IMR-90 (cell line): Measurements from ENCODE around the gene CNGB1. TPM values are rescaled to one million over a fixed set of nuclear protein-coding genes. Genes with fewer than 3 reads are reported as not detected.
"Not testable (repeated sequence)": the region's sequence is repeated elsewhere in the genome, so short reads cannot be mapped to it uniquely, and the experiment has no call there.

Source experiments
- ATAC-seq: fragments of 200-7000 bp; cut with Tn5 transposase; 2 replicates; pipeline ENCODE4 v1.9.1; 2020; ENCODE audit warnings: low read depth, mild to moderate bottlenecking, moderate library complexity
- BruUV-seq: library from RNA; stranded (reverse); fragments of 400-500 nt; replicated peaks from 2 replicates; lab custom pipeline; 2021; lab: Mats Ljungman, UMichigan
- CTCF ChIA-PET: fragments of 300-600 bp; formaldehyde crosslinking; extraction: SDS; loops from one replicate; lab custom pipeline; 2021; ENCODE audit warnings: antibody characterized with exemption; lab: Yijun Ruan, JAX
- POLR2A ChIA-PET: fragments of 300-600 bp; sonication (Branson Sonifier 250); formaldehyde crosslinking; loops from one replicate; lab custom pipeline; 2022; ENCODE audit warnings: antibody characterized with exemption; ENCODE audit not compliant: unreplicated experiment; lab: Charles Lee
- DNase-seq: peaks from one replicate; pipeline ENCODE4 v3.0.0; 2013
- H2AFZ ChIP-seq: replicated peaks from 2 replicates; pipeline ENCODE3; 2013; ENCODE audit warnings: low read length, mild to moderate bottlenecking; ENCODE audit not compliant: poor library complexity
- H2AK5ac ChIP-seq: 2 replicates; pipeline ENCODE4 v1.6.1; 2013; ENCODE audit warnings: low read depth, low read length, inconsistent platforms
- H2AK9ac ChIP-seq: replicated peaks from 2 replicates; pipeline ENCODE3; 2013; ENCODE audit warnings: mild to moderate bottlenecking, low read depth, low read length, moderate library complexity; ENCODE audit not compliant: poor library complexity
- H2BK120ac ChIP-seq: 2 replicates; pipeline ENCODE4 v1.6.1; 2013; ENCODE audit warnings: low read depth, low read length, inconsistent platforms
- H2BK15ac ChIP-seq: 3 replicates; pipeline ENCODE4 v1.6.1; 2013; ENCODE audit warnings: low read depth, low read length, inconsistent platforms
- H2BK20ac ChIP-seq: 2 replicates; pipeline ENCODE4 v1.6.1; 2013; ENCODE audit warnings: low read depth, mild to moderate bottlenecking, inconsistent platforms, low read length, moderate library complexity
- H2BK5ac ChIP-seq: 2 replicates; pipeline ENCODE4 v1.6.1; 2013; ENCODE audit warnings: mild to moderate bottlenecking, low read depth, low read length, inconsistent platforms; ENCODE audit not compliant: poor library complexity, severe bottlenecking
- H3K14ac ChIP-seq: replicated peaks from 2 replicates; pipeline ENCODE4 v1.6.1; 2013; ENCODE audit warnings: low read depth, low read length, inconsistent platforms
- H3K18ac ChIP-seq: 2 replicates; pipeline ENCODE4 v1.6.1; 2013; ENCODE audit warnings: low read depth, low read length, control low read depth
- H3K23ac ChIP-seq: 2 replicates; pipeline ENCODE4 v1.6.1; 2013; ENCODE audit warnings: low read depth, low read length, inconsistent platforms
- H3K27ac ChIP-seq: 2 replicates; pipeline ENCODE4 v1.5.1; 2013; ENCODE audit warnings: mild to moderate bottlenecking, control low read depth, low read length; ENCODE audit not compliant: insufficient read depth
- H3K27me3 ChIP-seq: 2 replicates; pipeline ENCODE4 v1.6.1; 2013; ENCODE audit warnings: low read length; ENCODE audit not compliant: control insufficient read depth, insufficient read depth
- H3K36me3 ChIP-seq: 2 replicates; pipeline ENCODE4 v1.6.1; 2013; ENCODE audit warnings: low read length, mixed read lengths; ENCODE audit not compliant: control insufficient read depth, insufficient read depth
- H3K4ac ChIP-seq: 2 replicates; pipeline ENCODE4 v1.6.1; 2013; ENCODE audit warnings: low read depth, low read length, inconsistent platforms
- H3K4me1 ChIP-seq: 2 replicates; pipeline ENCODE4 v1.6.1; 2013; ENCODE audit warnings: low read length, mixed read lengths; ENCODE audit not compliant: control insufficient read depth, insufficient read depth
- H3K4me2 ChIP-seq: 2 replicates; pipeline ENCODE4 v1.6.1; 2013; ENCODE audit warnings: low read depth, mild to moderate bottlenecking, control low read depth, low read length, moderate library complexity
- H3K4me3 ChIP-seq: 2 replicates; pipeline ENCODE4 v1.5.1; 2013; ENCODE audit warnings: low read depth, mild to moderate bottlenecking, control low read depth, low read length, moderate library complexity; ENCODE audit not compliant: insufficient read depth
- H3K56ac ChIP-seq: 2 replicates; pipeline ENCODE4 v1.6.1; 2013; ENCODE audit warnings: low read length, inconsistent platforms; ENCODE audit not compliant: insufficient read depth; ENCODE audit errors: extremely low read depth
- H3K79me1 ChIP-seq, 2 experiments: 2 replicates each; pipeline ENCODE4 v1.6.1; 2013; ENCODE audit warnings: low read length in 2 of 2, inconsistent platforms in 1 of 2, low read depth in 1 of 2
- H3K9ac ChIP-seq: 2 replicates; pipeline ENCODE4 v1.6.1; 2013; ENCODE audit warnings: low read depth, low read length, control low read depth
- H3K9me1 ChIP-seq: 2 replicates; pipeline ENCODE4 v1.6.1; 2013; ENCODE audit warnings: low read length, inconsistent platforms; ENCODE audit not compliant: insufficient read depth
- H3K9me3 ChIP-seq: 2 replicates; pipeline ENCODE4 v1.6.1; 2013; ENCODE audit warnings: low read length; ENCODE audit not compliant: control insufficient read depth, insufficient read depth
- H4K20me1 ChIP-seq: 2 replicates; pipeline ENCODE4 v1.6.1; 2013; ENCODE audit warnings: low read length, inconsistent platforms; ENCODE audit not compliant: insufficient read depth
- H4K5ac ChIP-seq: 2 replicates; pipeline ENCODE4 v1.6.1; 2013; ENCODE audit warnings: mild to moderate bottlenecking, low read depth, low read length, control low read depth
- H4K8ac ChIP-seq, 2 experiments: 2 replicates each; pipeline ENCODE4 v1.6.1; 2013; ENCODE audit warnings: low read depth in 2 of 2, low read length in 2 of 2, control low read depth in 1 of 2, inconsistent platforms in 1 of 2
- H4K91ac ChIP-seq: 2 replicates; pipeline ENCODE4 v1.6.1; 2013; ENCODE audit warnings: low read depth, low read length, inconsistent platforms; ENCODE audit not compliant: insufficient read depth
- WGBS, 2 experiments: methylation state at CpG; one replicate each; pipeline versions ENCODE4 v1.1.5 to v1.1.7; 2013; ENCODE audit warnings: missing lambda C conversion rate in 2 of 2; ENCODE audit not compliant: insufficient read length in 1 of 2; ENCODE audit errors: extremely low coverage in 2 of 2; 5-methylcytosine and 5-hydroxymethylcytosine counted together
- dilution Hi-C: fragments of 300-500 bp; cut with HindIII; formaldehyde crosslinking; loops from one replicate; pipeline ENCODE4 v1.14.3; 2018; ENCODE audit warnings: low sequenced_read_pairs; ENCODE audit not compliant: unreplicated experiment
- in situ Hi-C: fragments of 300-500 bp; cut with MboI; formaldehyde crosslinking; loops from 3 replicates; pipeline ENCODE4 v1.14.3; 2019; ENCODE audit warnings: low sequenced_read_pairs, inconsistent platforms, mixed read lengths
- intact Hi-C: fragments of 100-400 bp; cut with micrococcal nuclease; formaldehyde crosslinking; loops from 2 replicates; pipeline ENCODE4 v1.10.0; 2022
- polyA plus RNA-seq, 3 experiments: library from polyadenylated mRNA; depleted of rRNA; stranded (reverse); fragments of >200 nt; gene quantifications; 2 replicates each; pipeline ENCODE4 v1.2.3, GENCODE V29; 2012; ENCODE audit warnings: low replicate concordance in 1 of 3
- total RNA-seq: library from RNA; depleted of rRNA; stranded (reverse); fragments of >200 nt; gene quantifications from 2 replicates; pipeline ENCODE4 v1.2.3, GENCODE V29; 2012

Gene CNGB1
- total and polyA plus RNA-seq, 2 of the 4 experiments (the other 2 are of a cell fraction), result not detected

GRCh38 chr16:57872764-57873163 is 98.2 kb downstream of the CNGB1 start:
- H2AFZ ChIP-seq, intact Hi-C loops, H3K27ac ChIP-seq, H3K4me2 ChIP-seq, H3K4me3 ChIP-seq, H4K91ac ChIP-seq, POLR2A ChIA-PET, H2BK5ac ChIP-seq, H3K9ac ChIP-seq, H3K27me3 ChIP-seq, H4K8ac ChIP-seq, H2BK120ac ChIP-seq, H2AK5ac ChIP-seq, H3K9me3 ChIP-seq, H3K79me1 ChIP-seq, H2BK15ac ChIP-seq, dilution Hi-C loops, DNase-seq, H3K18ac ChIP-seq, H4K20me1 ChIP-seq, H2AK9ac ChIP-seq, CTCF ChIA-PET, ATAC-seq, in situ Hi-C loops, H2BK20ac ChIP-seq, H3K4ac ChIP-seq, H3K9me1 ChIP-seq, BruUV-seq, H3K14ac ChIP-seq, H3K36me3 ChIP-seq, H3K56ac ChIP-seq, H3K4me1 ChIP-seq, H4K5ac ChIP-seq, H3K23ac ChIP-seq: not testable (repeated sequence)
- no CpG with 5 or more reads among the region's 12 CpGs for WGBS, 2 experiments
